Femur (tissue), 1 donor: Measurements from ENCODE around the gene TRIM66.
A peak's percentile ranks its signal among the peaks of the same experiment; 100 is the strongest.

Experiments
- DNase-seq: peaks from one replicate; pipeline ENCODE4 v3.0.0-alpha.2; 2017

Gene TRIM66

DNA sequence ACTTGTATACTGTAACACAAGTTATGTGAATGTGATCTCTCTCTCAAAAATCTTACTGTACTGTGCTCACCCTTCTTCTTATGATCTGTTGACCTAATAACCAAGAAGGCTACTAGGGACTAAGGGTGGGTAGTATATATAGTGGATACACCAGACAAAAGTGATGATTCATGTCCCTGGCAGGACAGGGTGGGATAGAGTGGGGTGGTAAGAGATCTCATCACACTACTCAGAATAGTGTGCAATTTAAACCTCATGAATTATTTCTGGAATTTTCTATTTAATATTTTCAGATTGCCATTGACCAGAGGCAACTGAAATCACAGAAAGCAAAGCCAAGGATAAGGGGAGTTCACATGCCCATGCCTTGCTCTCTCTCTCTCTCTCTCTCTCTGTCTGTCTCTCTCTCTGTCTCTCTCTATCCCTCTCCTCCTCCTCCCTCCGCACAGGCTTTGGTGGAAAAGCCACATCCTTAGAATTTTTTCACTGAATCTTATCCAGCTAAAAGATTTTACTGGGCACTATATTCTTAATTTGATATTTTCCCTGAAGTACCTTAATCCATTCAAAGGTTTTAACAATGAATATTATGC is 76.4 kb downstream of the TRIM66 start:
- DNase-seq, result no peak

DNA sequence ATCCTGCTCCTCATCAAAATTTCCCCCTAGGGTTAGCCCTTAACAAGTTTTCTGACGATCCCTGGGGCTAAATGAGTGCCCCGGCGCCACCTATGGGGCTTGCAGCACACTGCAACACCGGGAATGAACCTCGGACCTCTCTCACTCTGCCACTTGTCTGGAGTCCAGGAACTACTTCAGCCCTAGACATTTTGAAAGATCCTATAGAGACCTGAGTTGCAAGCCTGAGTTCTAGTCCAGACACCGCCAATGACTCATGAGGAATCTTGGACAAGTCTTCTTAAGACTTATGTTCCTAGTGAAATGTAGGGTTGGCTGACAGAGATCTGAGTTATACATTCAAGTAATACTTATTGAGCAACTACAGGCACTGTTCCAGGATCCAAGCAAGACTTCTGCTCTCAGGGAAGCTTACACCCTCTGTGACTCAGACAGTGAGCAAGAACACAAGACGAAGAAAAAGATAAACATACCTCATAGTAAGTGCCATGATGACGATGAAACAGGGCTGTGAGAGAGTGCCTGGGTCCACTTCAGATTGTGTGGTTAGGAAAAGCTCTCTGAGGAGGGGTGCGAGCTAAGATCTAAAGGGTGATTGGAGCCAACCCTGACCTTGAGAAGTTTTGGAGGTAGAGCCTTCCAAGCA is 78.3 kb downstream of the TRIM66 start:
- DNase-seq, result no peak

DNA sequence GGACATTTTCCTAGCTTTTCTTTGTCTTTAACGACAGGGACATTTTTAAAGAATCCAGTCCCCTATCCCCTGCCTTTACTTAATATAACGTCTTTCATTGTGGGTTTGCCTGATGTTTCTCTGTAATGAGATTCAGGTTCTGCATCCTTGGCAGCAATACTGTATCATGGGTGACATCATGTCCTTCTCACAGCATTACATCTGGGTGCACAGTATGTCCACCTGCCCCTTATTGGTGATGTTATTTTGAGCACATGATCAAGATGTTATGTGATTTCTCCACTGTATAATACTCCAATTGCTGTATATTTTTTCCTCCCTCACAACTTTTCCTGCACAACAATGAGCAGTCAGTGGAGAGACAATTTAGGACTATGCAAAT is 78.8 kb downstream of the TRIM66 start:
- no peak for DNase-seq

DNA sequence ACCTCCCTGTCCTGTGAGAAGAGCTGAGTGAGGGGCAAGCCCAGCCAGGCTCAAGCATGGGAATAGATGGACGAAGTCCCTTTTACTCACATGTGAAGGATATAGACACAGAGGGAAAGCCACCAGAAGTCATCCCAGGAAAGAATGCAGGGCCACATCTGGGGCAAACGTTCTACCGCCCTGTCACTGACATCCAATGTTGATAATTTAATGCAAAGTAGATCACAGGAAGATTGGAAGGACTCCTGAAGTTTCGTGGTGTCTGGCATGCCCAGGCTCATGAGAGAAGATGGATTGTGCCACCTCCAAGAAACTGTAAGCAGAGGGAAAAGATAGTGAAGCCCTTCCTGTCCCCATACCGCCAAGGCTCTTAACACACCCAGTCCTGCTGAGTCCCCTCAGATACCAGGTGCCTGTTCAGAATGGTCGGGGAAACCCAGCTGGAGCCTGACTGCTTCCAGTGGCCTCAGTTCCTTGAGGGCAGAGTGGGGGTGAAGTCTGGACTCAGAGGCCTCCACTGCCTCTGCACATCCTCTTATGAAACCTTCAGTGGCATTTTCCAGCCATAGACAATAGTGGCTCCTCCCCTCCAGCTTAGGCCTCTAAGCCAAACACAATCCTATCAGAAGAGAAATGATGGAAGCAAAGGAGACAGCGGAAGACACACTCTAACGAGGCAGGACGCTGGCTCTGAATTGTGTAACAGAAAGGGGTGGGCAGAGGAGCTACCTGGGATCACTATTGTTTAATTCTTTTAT is 80.9 kb downstream of the TRIM66 start:
- DNase-seq, result no peak

DNA sequence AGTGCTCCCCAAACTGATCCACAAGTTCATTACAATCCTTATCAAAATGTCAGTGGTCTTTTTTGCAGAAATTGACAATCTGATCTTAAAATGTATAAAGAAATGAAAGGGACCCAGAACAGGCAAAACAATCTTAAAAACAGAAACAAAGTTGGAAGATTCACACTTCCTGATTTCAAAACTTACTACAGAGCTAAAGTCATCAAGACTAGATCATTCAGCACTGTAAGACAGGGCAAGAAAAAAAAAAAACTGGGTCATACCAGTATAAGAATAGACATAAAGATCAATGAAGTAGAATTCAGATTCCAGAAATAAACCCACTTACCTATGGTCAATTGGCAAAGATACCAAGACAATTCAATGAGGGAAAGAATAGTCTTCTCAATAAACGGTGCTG is 84.0 kb downstream of the TRIM66 start:
- no peak for DNase-seq

DNA sequence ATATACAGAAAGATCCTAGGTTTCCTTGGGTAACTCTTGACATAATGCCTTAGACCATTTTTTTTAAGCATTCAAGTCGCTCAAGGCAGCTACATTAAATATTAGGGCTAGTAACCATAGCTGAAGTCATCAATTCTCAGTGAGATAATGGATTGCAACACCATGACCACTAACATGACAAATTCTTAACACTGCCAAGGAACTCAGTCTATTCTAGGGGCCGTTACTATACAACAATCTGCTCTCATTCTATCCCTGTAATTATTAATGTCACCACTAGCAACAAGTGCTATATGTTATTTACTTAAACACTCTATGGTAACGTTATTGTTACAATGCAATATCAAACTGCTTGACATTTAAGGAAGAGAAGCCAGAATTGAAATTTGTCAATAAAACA is 85.3 kb downstream of the TRIM66 start:
- DNase-seq, result no peak

DNA sequence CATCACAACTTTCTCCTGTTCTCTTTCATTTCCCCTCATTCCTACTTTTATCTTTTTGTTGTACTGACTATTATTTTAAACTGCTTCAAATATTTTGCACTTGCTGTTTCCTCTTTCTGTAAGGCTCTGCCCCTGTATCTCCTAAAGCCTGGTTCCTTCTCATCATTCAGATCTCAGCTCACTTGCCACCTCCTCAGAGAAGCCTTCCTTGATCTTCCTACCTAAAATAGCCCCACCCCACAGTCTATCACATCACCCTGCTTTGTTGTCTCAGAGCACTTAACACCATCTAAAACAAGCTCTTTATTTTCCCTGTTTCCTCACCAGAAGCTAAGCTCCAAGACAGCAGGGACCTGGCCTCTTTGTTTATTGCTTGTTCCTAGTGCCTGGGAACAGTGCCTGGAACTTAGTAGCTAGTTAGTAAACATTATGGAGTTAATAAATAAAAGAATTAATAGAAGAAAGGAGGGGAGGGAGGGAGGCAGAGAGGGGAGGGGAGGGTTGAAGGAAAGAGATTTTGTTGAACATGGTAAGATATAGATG is 85.9 kb downstream of the TRIM66 start:
- DNase-seq, result no peak

DNA sequence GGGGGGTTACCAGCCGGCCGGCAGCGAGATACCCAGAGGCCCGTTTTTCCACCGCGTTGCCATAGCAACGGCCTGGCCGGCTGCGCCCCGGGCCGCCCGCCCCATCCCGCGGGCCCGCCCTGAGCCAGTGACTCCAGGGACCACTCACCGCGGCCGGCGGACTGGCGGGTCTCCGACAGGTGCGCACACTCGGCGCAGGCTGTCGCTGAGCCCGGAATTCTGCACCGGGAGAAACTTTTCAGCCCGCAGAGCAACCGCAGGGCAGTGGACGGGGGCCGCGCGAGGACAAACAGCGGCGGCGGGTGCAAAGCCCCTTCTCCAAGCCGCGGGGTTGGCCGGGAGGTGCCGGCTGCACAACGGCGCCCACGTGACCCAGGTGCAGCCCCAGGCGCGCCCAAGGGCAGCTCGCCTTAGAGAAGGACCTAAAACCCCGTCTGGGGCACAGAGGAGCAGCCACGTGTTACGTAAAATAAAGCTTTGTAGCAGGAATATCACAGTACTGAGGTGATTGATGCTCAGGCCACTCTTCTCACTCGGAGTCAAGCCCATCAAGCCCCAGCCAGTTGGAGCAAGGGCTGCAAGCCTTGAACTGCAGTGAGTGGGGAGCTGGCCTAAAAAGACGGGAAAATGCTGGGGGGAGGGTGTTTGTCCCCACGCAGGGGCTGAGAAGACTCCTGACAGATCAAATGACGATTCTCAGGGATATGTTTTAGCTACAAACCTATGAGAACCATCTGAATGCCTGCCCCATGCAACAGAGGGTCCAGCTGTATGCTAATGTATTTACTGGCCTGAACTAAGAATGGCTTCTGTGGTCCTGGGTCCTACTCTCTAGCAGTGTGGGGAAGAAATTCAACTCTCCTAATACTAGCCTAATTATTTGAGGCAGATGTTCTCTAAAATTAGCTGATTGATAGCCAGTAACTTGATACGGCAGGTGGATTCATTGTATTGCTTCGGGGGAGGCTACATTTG is 88.2 kb downstream of the TRIM66 start, which contains the start of gene STK33:
STK33 (minus strand) TSS at position 294 of the 975 bp plus-strand sequence. CDS start 119,323 bp downstream, outside the sequence.
- DNase-seq, result peak; percentile 56

DNA sequence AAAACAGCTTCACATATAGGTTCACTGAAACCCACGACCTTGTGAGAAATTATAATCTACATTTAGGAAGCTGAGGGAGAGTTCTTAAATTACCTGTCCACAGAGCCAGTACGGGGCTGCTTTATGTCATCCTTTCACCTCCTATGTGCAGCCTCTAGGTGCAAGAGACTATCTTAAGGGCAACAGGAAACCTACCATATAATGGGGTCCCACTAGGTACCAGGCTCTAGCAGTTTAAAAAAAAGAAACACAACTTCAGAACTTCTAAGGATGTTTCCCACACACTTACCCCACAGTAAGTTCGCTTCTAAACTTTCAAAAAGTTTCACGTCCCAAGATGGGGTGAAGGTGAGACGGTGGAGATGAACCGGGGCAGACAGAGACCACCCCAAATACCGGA is 89.0 kb downstream of the TRIM66 start:
- no peak for DNase-seq

DNA sequence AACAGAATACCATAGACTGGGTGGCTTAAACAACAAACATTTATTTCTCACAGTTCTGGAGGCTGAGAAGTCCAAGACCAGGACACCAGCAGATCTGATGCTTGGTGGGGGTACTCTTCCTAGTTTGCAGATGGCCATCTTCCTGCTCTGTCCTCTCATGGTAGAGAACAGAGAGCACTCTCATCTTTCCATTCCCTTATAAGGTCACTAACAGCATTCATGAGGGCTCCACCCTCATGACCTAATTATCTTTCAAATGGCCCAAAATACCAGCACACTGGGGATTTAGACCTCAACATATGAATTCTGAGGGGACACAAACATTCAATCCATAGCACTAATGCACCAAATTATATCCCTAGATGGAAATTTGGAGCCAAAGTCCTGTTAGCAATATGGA is 94.5 kb downstream of the TRIM66 start:
- DNase-seq, result no peak

DNA sequence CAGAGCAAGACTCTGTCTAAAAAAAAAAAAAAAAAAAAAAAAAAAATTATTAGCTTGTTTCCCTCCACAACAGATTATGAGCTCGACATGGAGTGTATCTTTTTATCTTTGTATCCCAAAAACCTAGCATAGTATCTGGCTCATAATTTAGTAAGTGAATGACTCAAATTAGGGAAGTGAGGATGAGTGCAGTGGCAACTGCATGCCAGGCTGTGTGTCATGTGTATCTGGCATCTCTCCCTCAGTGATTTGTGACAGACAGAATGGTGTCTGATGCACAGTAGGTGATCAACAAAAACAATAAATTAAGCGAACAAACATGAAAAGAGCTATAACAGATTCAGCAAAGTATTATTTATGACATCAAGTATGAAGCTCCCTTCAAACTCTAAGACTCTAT is 95.7 kb downstream of the TRIM66 start:
- no peak for DNase-seq

DNA sequence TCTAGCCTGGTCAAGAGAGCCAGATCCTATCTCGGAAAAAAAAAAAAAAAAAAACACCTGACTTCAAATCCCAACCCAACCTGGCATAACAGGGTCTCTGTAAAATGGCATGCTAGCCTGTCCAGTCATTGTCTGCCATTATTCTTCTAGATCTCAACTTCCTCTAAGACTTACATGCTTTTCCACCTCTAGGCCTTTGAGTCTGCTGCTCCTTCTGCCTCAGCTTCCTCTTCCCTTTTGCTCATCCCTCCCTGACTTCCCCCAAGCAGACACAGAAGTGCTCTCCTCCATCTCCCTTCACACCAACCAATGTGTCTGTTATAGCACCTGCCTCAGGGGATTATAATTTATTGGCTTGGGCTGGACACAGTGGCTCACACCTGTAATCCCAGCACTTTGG is 96.3 kb downstream of the TRIM66 start:
- no peak for DNase-seq

DNA sequence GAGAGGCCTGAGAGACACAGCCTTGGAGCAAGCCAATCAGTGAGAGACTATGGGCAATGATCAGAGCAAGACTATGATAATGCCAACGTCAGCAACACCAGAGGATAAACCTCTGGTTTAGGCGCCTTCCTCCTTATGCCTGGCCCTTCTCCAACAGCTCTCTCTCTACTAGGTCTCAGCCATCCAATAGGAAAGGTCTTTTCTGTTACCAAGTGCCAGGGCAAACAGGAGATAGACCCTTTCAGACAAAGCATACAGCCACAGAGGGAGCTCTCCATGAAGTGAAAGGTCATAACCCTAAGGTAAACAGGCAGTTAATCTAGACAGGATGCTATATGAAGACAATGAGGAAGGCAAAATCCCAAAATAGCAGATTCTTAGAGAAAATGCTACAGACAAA is 98.0 kb downstream of the TRIM66 start:
- no peak for DNase-seq

DNA sequence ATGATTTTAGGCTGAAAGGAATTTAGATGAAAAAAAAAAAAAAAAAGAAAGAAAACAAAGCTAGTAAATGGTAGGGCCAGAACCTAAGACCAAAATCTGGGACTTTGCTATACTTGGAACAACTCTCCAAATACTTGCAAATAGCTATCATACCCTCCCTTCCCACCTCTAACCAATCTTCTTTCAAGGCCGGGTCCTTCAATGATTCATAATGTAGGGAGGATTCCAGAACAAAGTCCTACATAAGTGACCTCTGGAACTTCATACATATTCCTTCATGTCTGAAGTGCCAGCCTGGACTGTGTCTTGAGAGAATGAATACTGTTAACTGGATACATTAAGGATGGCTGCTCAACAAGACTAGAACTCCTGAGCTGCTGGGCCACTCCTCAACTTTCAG is 98.4 kb downstream of the TRIM66 start:
- DNase-seq, result no peak

DNA sequence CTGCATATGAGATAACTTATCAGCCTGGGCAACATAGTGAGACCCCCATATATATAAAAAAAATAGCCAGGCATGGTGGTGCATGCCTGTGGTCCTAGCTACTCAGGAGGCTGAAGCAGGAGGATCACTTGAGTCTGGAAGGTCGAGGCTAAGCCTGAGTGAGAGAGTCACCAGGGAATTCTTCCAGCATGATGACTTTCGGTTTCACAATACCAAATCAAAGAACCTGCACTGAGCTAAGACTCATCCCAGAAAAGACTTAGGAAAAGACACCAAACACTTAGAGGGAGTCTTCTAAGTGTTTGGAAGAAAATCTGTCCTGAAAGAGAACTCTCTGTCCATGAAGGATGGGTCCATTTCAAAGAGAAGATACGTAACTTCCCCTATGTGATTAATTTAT is 101.2 kb downstream of the TRIM66 start:
- no peak for DNase-seq

DNA sequence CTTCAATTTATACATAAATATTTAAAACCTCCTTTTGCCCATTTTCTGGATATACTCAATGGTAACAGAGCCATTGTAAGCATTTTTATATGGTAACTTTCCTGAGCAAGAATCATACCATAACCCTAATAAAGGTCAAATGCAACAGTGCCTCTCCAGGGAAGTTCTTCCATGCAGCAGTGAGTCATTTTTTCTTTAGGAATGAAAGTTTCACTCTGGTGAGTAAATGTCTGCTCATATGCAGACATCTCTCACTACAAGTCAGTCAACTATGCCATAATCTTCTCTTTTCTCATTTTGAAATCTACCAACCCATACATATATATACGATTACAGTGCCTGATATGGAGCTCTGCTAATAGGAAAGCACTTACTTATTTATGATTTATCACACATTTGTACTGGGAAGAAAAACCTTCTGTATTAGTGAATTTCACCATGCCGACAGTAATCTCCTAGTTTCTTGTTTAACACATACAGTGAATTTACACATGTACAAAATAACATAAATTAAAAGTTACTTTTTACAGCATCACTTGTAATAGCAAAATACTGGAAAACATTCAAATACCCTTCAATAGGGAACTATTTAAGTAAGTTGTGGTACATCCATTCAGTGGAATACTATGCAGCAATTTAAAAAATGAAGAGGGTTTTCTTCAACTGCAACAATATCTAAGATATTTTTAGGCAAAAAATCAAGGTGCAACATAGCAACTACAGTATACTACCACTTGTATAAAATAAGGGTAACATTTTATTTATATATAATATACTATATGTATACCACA is 104.5 kb downstream of the TRIM66 start:
- no peak for DNase-seq

DNA sequence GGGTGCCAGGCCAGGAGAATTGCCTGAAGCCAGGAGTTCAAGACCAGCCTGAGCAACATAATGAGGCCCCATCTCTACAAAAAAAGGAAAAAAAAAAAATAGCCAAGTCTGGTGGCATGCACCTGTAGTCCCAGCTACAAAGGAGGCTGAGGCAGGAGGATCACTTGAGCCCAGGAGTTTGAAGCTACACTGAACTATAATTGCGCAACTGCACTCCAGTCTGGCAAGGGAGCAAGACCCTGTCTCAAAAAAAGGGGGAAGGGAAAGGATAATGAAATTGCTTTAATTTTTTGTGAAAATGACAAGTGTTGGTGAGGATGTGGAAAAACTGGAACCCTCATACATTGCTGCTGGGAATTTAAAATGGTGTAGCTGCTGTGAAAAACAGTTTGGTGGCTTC is 107.7 kb downstream of the TRIM66 start:
- DNase-seq, result no peak

DNA sequence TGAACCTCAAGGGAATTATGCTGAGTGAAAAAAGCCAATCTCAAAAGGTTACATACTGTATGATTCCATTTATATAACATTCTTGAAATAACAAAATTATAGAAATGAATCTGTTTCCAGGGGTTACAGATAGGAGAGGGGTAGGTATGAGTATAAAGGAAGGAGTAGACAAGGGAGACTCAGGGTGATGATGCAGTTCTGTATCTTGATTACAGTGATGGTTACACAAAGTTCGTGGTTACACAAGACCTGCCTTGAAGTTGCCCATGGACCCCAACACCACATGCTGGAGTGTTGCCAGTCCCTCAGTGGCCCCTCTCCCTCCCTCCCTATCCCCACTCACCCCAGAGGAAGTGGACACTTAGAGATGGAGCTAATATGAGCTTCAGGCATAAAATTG is 108.7 kb downstream of the TRIM66 start:
- no peak for DNase-seq

DNA sequence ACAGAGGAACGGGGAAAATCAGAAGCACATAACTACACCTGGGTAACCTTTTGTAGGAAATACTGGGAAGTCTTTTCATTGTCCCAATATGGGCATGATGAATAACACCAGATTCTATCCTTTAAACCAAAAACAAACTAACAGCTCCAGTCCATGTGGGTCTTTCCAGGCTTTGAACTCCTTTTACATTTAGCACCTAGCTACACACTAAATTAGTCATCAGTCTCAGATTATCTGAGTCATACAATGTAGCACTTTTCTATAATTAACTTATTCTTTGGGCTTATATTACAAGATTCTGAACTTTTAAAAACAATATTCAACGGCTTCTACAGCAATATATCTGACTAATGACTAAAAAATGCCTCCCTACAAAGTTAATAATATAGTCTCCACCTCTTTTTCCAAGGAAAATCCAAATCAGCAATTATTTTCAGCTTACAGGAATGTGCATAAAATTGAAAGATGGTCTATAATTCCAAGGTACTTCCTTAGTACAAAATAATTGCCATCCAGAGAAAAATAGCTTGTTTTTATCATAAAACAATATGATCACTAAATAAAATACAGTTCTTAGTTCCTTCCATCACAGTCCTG is 114.8 kb downstream of the TRIM66 start:
- DNase-seq, result no peak

DNA sequence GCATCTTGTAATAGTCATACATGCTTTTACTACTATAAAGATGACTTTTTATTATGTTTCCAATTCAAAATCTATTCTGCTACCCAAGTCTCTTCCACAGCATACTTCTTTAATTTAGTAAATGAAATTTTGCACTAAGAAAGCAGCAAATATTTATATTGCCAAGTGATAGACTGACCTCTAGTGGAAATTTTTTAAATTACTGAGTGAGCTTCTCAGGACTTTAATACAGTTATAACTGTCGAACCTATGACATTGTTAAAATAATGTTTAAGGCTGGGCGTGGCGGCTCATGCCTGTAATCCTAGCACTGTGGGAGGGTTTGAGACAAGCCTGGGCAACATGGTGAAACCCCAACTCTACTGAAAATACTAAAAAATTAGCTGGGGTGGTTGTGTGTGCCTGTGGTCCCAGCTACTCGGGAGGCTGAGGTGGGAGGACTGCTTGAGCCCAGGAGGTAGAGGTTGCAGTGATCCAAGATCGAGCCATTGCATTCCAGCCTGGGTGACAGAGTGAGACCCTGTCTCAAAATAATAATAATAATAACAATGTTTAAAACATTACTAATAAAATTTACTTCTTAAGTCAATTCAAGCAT is 115.8 kb downstream of the TRIM66 start:
- no peak for DNase-seq

DNA sequence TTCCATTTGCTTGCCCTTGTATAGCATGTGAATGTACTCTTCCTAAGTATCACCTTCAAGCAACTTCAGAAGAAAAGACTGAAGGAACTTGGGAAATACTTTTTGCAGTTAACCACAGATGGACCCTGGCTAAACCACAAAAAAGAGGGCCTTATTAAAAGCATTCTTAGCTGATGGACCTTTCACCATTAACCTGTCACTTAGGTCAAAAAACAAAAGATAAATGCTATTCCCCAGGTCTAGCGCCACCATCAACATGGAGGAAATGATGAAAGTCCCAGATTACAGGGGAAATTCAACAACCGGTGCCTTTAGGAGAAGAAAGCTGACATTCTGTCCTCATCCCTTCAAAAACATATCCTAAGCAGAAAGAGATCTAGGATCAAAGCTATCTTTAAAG is 117.9 kb downstream of the TRIM66 start:
- DNase-seq, result no peak
